Neural cell (in vitro differentiated cells): ENCODE data around the gene POU3F2.

Experiments used
- EP300 ChIP-seq: fragments of 450-650 bp; conservative IDR thresholded peaks from 2 replicates; pipeline ENCODE4 v1.6.1; 2014; ENCODE audit warnings: antibody characterized with exemption, mild to moderate bottlenecking, moderate library complexity; ENCODE audit not compliant: poor library complexity, severe bottlenecking
- EZH2 ChIP-seq: fragments of 200-600, 300-800 bp; shearing (Covaris generic), sonication (generic); IDR thresholded peaks from 2 replicates; pipeline ENCODE4 v1.6.1; 2014; ENCODE audit warnings: antibody characterized with exemption, low read length, borderline replicate concordance, mild to moderate bottlenecking; ENCODE audit not compliant: insufficient read depth, poor library complexity, severe bottlenecking
- MXI1 ChIP-seq: fragments of 450-650 bp; conservative IDR thresholded peaks from 2 replicates; pipeline ENCODE4 v1.6.1; 2014; ENCODE audit warnings: antibody characterized with exemption, mild to moderate bottlenecking; ENCODE audit not compliant: poor library complexity, severe bottlenecking
- POLR2AphosphoS5 ChIP-seq: IDR thresholded peaks from 2 replicates; pipeline ENCODE4 v1.6.1; 2012
- RAD21 ChIP-seq: fragments of 450-650 bp; conservative IDR thresholded peaks from 2 replicates; pipeline ENCODE4 v1.6.1; 2014; ENCODE audit warnings: antibody characterized with exemption, mild to moderate bottlenecking, moderate library complexity
- SMC3 ChIP-seq: fragments of 450-650 bp; conservative IDR thresholded peaks from 2 replicates; pipeline ENCODE4 v1.6.1; 2014; ENCODE audit warnings: antibody characterized with exemption, mild to moderate bottlenecking, moderate library complexity; ENCODE audit not compliant: poor library complexity
- TF ChIP-seq, protein P1 (sequence below): fragments of 450-650 bp; IDR thresholded peaks from 2 replicates; pipeline ENCODE4 v1.5.1; 2014; ENCODE audit warnings: antibody characterized with exemption, mild to moderate bottlenecking, moderate library complexity; ENCODE audit not compliant: poor library complexity, severe bottlenecking
- TF ChIP-seq, protein P2 (sequence below): IDR thresholded peaks from 2 replicates; pipeline ENCODE4 v1.6.1; 2012; ENCODE audit warnings: borderline replicate concordance

DNA sequence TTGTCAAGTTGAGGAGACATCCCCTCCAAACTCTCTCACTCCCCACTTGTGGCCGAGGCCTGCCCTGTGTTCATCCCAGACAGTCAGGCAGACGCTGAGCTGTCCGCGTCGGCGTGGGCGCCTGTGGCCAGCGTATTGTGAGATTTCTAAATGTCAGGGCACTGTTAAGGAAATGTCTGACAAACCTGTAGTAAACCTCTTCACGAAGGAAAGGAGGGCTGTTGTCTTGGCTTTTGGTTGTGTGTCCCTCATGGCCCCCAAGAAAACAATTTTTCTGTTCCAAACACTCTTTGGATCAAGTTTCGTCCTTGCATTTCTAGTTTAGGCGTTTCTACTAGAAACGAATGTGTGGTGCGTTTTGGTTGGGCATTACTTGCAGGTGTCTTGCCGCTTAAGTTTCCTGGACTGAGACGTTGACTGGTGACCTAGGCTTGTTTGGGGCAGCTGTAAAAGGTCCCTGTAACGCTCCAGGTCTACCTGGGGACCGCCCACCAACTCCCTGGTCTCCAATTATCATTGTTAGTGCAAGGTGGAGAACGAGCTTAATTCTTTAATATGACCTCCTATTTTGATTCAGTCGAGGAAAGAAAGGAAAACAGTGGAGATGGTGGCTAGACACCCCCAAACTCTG lies 8.7 kb upstream of the POU3F2 start:
- TF ChIP-seq, protein P1, sequence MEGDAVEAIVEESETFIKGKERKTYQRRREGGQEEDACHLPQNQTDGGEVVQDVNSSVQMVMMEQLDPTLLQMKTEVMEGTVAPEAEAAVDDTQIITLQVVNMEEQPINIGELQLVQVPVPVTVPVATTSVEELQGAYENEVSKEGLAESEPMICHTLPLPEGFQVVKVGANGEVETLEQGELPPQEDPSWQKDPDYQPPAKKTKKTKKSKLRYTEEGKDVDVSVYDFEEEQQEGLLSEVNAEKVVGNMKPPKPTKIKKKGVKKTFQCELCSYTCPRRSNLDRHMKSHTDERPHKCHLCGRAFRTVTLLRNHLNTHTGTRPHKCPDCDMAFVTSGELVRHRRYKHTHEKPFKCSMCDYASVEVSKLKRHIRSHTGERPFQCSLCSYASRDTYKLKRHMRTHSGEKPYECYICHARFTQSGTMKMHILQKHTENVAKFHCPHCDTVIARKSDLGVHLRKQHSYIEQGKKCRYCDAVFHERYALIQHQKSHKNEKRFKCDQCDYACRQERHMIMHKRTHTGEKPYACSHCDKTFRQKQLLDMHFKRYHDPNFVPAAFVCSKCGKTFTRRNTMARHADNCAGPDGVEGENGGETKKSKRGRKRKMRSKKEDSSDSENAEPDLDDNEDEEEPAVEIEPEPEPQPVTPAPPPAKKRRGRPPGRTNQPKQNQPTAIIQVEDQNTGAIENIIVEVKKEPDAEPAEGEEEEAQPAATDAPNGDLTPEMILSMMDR, result no peak
- peak; percentile 23 for TF ChIP-seq POLR2AphosphoS5
- no peak for TF ChIP-seq EZH2
- TF ChIP-seq RAD21, result no peak
- TF ChIP-seq MXI1, result no peak
- no peak for TF ChIP-seq EP300
- TF ChIP-seq, protein P2, sequence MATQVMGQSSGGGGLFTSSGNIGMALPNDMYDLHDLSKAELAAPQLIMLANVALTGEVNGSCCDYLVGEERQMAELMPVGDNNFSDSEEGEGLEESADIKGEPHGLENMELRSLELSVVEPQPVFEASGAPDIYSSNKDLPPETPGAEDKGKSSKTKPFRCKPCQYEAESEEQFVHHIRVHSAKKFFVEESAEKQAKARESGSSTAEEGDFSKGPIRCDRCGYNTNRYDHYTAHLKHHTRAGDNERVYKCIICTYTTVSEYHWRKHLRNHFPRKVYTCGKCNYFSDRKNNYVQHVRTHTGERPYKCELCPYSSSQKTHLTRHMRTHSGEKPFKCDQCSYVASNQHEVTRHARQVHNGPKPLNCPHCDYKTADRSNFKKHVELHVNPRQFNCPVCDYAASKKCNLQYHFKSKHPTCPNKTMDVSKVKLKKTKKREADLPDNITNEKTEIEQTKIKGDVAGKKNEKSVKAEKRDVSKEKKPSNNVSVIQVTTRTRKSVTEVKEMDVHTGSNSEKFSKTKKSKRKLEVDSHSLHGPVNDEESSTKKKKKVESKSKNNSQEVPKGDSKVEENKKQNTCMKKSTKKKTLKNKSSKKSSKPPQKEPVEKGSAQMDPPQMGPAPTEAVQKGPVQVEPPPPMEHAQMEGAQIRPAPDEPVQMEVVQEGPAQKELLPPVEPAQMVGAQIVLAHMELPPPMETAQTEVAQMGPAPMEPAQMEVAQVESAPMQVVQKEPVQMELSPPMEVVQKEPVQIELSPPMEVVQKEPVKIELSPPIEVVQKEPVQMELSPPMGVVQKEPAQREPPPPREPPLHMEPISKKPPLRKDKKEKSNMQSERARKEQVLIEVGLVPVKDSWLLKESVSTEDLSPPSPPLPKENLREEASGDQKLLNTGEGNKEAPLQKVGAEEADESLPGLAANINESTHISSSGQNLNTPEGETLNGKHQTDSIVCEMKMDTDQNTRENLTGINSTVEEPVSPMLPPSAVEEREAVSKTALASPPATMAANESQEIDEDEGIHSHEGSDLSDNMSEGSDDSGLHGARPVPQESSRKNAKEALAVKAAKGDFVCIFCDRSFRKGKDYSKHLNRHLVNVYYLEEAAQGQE, result no peak
- no peak for TF ChIP-seq SMC3
